Transverse colon (tissue), 3 donors: ENCODE data around the gene PIGT.

Experiments
- CTCF ChIP-seq, 5 experiments: fragments of 200-600 bp in 3 of 5; fragments of 450-650 bp in 2 of 5; sonication (generic) in 3 of 5; IDR thresholded peaks; 1 replicate in 2 of 5; 2 replicates in 3 of 5; pipeline ENCODE4 v1.5.1; 2016 to 2017; ENCODE audit warnings: antibody characterized with exemption in 5 of 5, inconsistent platforms in 3 of 5, mild to moderate bottlenecking in 2 of 5, moderate library complexity in 1 of 5
- EP300 ChIP-seq: sonication (generic); formaldehyde crosslinking; IDR thresholded peaks from one replicate; pipeline ENCODE4 v1.6.1; 2017; ENCODE audit warnings: antibody characterized with exemption, low read depth

GRCh38 chr20:45399018-45399417, 16.9 kb upstream of the PIGT start:
- no peak for TF ChIP-seq CTCF (IDR thresholded peaks at IDR 0.05)
- TF ChIP-seq EP300: no peak
